GM10266 (cell line): ENCODE measurements around the gene WAPL.

Experiments used
- DNase-seq: peaks from one replicate; pipeline ENCODE4 v3.0.0; 2012; ENCODE audit errors: extremely low spot score
- TF ChIP-seq, protein P1 (sequence below): IDR thresholded peaks from 2 replicates; pipeline ENCODE4 v1.5.1; 2012; ENCODE audit warnings: mild to moderate bottlenecking, low read depth; ENCODE audit not compliant: control insufficient read depth, insufficient read depth; ENCODE audit errors: missing control alignments

Gene WAPL

DNA sequence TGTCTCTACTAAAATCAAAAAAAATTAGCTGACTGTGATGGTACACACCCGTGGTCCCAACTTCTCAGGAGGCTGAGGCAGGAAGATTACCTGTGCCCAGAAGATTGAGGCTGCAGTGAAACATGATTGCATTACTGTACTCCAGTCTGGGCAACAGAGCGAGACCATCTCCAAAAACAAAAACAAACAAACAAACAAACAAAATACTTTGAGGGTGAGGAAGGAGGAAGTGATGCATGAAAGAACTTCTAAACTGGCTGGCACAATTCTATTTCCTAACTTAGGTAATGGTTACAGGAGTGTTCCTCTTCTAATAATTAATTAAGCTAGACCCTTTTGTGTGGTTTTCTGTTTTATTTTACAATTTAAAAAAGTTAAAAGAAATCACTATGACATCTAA is 15.5 kb downstream of the WAPL start:
- TF ChIP-seq, protein P1, sequence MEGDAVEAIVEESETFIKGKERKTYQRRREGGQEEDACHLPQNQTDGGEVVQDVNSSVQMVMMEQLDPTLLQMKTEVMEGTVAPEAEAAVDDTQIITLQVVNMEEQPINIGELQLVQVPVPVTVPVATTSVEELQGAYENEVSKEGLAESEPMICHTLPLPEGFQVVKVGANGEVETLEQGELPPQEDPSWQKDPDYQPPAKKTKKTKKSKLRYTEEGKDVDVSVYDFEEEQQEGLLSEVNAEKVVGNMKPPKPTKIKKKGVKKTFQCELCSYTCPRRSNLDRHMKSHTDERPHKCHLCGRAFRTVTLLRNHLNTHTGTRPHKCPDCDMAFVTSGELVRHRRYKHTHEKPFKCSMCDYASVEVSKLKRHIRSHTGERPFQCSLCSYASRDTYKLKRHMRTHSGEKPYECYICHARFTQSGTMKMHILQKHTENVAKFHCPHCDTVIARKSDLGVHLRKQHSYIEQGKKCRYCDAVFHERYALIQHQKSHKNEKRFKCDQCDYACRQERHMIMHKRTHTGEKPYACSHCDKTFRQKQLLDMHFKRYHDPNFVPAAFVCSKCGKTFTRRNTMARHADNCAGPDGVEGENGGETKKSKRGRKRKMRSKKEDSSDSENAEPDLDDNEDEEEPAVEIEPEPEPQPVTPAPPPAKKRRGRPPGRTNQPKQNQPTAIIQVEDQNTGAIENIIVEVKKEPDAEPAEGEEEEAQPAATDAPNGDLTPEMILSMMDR, result no peak
- no peak for DNase-seq

DNA sequence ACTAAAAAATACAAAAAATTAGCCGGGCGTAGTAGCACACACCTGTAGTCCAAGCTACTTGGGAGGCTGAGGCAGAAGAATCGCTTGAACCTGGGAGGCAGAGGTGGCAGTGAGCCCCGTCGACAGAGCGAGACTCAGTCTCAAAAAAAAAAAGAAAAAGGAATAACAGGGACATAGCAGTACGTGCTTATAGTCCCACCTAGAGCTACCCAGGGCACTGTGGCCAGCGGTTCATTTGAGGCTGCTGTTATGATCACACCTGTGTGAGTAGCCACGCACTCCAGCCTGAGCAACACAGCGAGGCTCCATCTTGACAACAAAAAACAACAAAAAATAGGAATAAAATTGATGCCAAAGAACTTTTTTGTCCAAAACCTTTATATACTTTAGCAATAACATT is 17.1 kb downstream of the WAPL start:
- TF ChIP-seq, protein P1, result no peak
- DNase-seq, result no peak

DNA sequence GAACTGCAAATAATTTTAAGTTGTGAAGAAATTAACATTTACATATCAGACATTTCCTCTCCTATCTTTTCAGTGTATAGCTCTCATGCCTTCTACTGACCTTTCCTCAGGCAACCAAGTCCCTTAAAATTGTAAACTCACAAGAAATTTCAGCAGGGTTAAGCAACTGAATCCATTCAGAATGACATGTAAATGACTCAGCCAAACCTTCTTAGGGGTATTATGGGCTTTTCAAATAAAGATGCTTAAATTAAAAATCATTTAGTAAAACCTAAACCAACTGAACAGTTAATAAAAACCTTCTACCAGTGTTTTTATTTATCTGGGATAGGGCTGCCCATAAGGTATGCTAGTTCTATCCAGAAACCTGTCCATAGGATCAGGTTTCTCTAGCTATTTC is 20.7 kb downstream of the WAPL start:
- no peak for DNase-seq
- TF ChIP-seq, protein P1, result no peak

DNA sequence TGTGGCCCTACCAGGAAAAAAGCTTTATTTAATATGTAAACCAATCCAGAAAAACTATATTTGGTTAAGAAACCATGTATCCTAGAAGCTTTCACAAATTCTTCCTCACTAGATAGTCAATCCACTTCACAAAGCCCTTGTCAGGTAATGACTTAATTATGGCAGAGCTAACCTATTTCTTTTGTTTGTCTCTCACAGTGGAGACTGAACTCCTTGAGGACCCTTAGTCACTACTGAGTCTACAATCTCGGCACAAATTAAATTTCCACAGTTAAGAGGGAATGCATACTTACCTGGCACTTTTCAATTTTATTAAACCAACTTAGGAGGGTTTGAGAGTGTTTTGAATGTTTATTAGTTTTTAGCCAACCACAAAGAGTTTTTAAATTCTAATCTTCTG is 23.0 kb downstream of the WAPL start:
- TF ChIP-seq, protein P1, result no peak
- no peak for DNase-seq

DNA sequence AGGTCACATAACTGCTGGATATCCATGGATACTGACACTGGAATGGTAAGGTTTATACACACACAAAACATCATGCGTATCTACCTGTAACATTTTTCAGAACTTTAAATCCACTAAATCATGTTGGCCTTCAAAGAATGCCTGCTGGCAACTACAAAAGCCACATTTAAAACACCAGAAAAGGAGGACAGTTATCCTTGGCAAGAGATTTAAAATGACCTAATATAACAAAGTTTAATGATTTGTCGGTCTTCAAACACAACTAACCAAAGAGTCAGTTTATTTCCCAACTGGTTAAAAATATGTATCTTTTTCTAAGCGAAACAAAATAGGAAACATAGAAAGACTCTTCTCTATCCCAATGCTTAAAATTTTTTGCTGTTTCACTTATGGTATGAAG is 24.0 kb downstream of the WAPL start:
- TF ChIP-seq, protein P1, result no peak
- no peak for DNase-seq

DNA sequence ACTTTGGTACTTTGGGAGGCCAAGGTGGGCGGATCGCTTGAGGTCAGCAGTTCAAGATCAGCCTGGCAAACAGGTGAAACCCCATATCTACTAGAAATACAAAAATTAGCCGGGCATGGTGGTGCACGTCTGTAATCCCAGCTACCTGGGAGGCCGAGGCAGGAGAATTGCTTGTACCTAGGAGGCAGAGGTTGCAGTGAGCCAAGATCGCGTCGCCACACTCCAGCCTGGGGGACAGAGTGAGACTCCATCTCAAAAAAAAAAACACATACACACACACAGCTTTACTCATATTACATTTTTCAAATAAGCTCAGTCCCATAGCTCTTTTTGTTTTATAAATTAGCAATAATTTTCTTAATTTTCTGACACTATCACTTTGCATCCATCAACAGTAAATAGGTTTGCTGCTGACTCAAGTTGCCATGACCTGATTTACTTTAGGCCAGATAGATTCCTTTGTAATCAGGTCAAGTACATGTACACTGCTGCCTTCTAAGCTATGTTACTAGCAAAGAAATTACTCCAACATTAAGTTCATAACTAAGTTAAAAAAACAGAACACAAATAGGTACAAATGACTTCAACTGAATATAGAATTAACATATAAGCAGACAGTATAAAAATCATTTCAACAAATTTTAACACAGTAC is 31.5 kb downstream of the WAPL start:
- no peak for DNase-seq
- TF ChIP-seq, protein P1, result no peak

DNA sequence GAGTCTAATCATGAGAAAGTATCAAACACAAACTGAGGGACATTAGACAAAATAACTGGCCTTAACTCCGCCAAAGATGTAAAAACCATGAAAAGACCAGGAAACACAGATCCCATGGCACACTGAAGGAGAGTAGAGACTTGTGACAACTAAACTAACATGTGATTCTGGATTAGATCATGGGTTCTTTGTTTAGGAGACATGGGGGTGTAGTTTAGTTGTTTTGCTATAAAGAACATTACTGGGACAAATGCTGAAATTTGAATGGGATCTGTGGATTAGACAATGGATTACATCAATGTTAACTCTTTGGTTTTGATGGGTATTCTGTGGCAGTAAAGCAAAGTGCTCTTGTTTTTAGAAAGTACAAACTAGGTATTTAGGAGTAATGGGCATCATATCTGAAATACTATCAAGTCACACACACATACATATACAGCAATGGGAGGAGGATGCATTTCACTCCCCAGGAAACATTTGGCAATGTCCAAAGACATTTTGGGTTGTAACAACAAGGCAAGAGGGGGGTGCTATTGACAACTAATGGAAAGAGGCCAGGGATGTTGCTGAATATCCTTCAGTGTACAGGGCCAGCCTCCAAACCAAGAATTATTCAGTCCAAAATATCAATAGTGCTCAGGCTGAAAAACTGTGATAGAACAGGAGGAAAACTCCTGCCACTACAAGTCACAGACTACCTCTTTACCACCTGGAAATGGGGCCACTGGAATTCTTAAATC is 32.4 kb downstream of the WAPL start:
- no peak for DNase-seq
- TF ChIP-seq, protein P1, result no peak
